H9 (cell line): ENCODE results near the gene NVL. TPM values are rescaled to one million over a fixed set of nuclear protein-coding genes. Genes with fewer than 3 reads are reported as not detected.

Experiments
- DNase-seq: peaks from one replicate; pipeline ENCODE4 v3.0.0-alpha.2; 2017
- H2AFZ ChIP-seq: one replicate; pipeline ENCODE4 v1.6.1; 2013; ENCODE audit warnings: mild to moderate bottlenecking, low read length, control low read depth, moderate library complexity
- H2AK5ac ChIP-seq: 2 replicates; pipeline ENCODE4 v1.6.1; 2013; ENCODE audit warnings: low read length, control low read depth, mixed read lengths; ENCODE audit not compliant: insufficient read length
- H2BK120ac ChIP-seq: one replicate; pipeline ENCODE4 v1.6.1; 2013; ENCODE audit warnings: low read depth, mild to moderate bottlenecking, low read length, control low read depth, inconsistent platforms; ENCODE audit not compliant: poor library complexity, severe bottlenecking
- H2BK12ac ChIP-seq: 2 replicates; pipeline ENCODE4 v1.6.1; 2013; ENCODE audit warnings: low read length, control low read depth, mixed read lengths, low read depth; ENCODE audit not compliant: insufficient read length
- H2BK15ac ChIP-seq: 2 replicates; pipeline ENCODE4 v1.6.1; 2013; ENCODE audit warnings: low read depth, low read length, control low read depth
- H2BK20ac ChIP-seq: one replicate; pipeline ENCODE4 v1.6.1; 2013; ENCODE audit warnings: low read depth, mild to moderate bottlenecking, low read length, control low read depth, inconsistent platforms; ENCODE audit not compliant: poor library complexity, severe bottlenecking
- H2BK5ac ChIP-seq: 2 replicates; pipeline ENCODE4 v1.6.1; 2013; ENCODE audit warnings: low read length, control low read depth, mixed read lengths; ENCODE audit not compliant: insufficient read length
- H3K14ac ChIP-seq: 2 replicates; pipeline ENCODE4 v1.6.1; 2013; ENCODE audit warnings: low read length, control low read depth; ENCODE audit not compliant: insufficient read depth
- H3K18ac ChIP-seq: 2 replicates; pipeline ENCODE4 v1.6.1; 2013; ENCODE audit warnings: low read depth, mild to moderate bottlenecking, mixed read lengths, low read length, control low read depth; ENCODE audit not compliant: insufficient read length
- H3K23ac ChIP-seq: 2 replicates; pipeline ENCODE4 v1.6.1; 2013; ENCODE audit warnings: low read length, control low read depth, mixed read lengths, low read depth; ENCODE audit not compliant: insufficient read length
- H3K23me2 ChIP-seq: 2 replicates; pipeline ENCODE4 v1.6.1; 2013; ENCODE audit warnings: low read depth, mild to moderate bottlenecking, mixed read lengths, low read length, control low read depth; ENCODE audit not compliant: insufficient read length, poor library complexity, severe bottlenecking
- H3K27ac ChIP-seq: 2 replicates; pipeline ENCODE4 v1.5.1; 2013; ENCODE audit warnings: low read length, control low read depth, mixed read lengths, low read depth; ENCODE audit not compliant: insufficient read length
- H3K27me3 ChIP-seq: 2 replicates; pipeline ENCODE4 v1.6.1; 2013; ENCODE audit warnings: low read length, control low read depth, inconsistent platforms; ENCODE audit not compliant: insufficient read depth
- H3K4ac ChIP-seq: 2 replicates; pipeline ENCODE4 v1.6.1; 2013; ENCODE audit warnings: low read depth, mild to moderate bottlenecking, control low read depth, inconsistent platforms, low read length, moderate library complexity
- H3K4me1 ChIP-seq: 2 replicates; pipeline ENCODE4 v1.6.1; 2013; ENCODE audit warnings: low read length, control low read depth, inconsistent platforms; ENCODE audit not compliant: insufficient read depth
- H3K4me2 ChIP-seq: 2 replicates; pipeline ENCODE4 v1.6.1; 2013; ENCODE audit warnings: low read length, control low read depth, mixed read lengths; ENCODE audit not compliant: insufficient read length, insufficient read depth
- H3K56ac ChIP-seq: 2 replicates; pipeline ENCODE4 v1.6.1; 2013; ENCODE audit warnings: low read depth, mild to moderate bottlenecking, mixed read lengths, low read length, control low read depth; ENCODE audit not compliant: insufficient read length
- H3K79me1 ChIP-seq: 2 replicates; pipeline ENCODE4 v1.6.1; 2013; ENCODE audit warnings: low read depth, mild to moderate bottlenecking, moderate library complexity, low read length, control low read depth, inconsistent platforms; ENCODE audit not compliant: insufficient read depth, poor library complexity, severe bottlenecking
- H3K79me2 ChIP-seq: 2 replicates; pipeline ENCODE4 v1.6.1; 2013; ENCODE audit warnings: low read length, control low read depth, inconsistent platforms; ENCODE audit not compliant: insufficient read depth
- H3K9ac ChIP-seq: 2 replicates; pipeline ENCODE4 v1.6.1; 2013; ENCODE audit warnings: low read length, control low read depth, mixed read lengths; ENCODE audit not compliant: insufficient read length; ENCODE audit errors: extremely low read depth
- H3K9me3 ChIP-seq: one replicate; pipeline ENCODE4 v1.6.1; 2013; ENCODE audit warnings: low read depth, low read length, inconsistent platforms; ENCODE audit not compliant: control insufficient read depth
- H3T11ph ChIP-seq: one replicate; pipeline ENCODE4 v1.6.1; 2013; ENCODE audit warnings: mild to moderate bottlenecking, low read length, control low read depth, inconsistent platforms
- H4K20me1 ChIP-seq: one replicate; pipeline ENCODE4 v1.6.1; 2013; ENCODE audit not compliant: control insufficient read depth, insufficient read length, insufficient read depth
- H4K5ac ChIP-seq: 2 replicates; pipeline ENCODE4 v1.6.1; 2013; ENCODE audit warnings: low read depth, mild to moderate bottlenecking, mixed read lengths, low read length, control low read depth; ENCODE audit not compliant: insufficient read length
- H4K8ac ChIP-seq: replicated peaks from 2 replicates; pipeline ENCODE4 v1.6.1; 2013; ENCODE audit warnings: low read length, control low read depth, mixed read lengths, low read depth; ENCODE audit not compliant: insufficient read length
- H4K91ac ChIP-seq: 2 replicates; pipeline ENCODE4 v1.6.1; 2013; ENCODE audit warnings: low read depth, mild to moderate bottlenecking, moderate library complexity, mixed read lengths, low read length, control low read depth; ENCODE audit not compliant: insufficient read length
- H3K27ac Mint-ChIP-seq, 3 experiments: 2 replicates in 2 of 3; 3 replicates in 1 of 3; pipeline ENCODE4 v1.8.0; 2020 to 2021; ENCODE audit warnings: mixed read lengths in 3 of 3, mild to moderate bottlenecking in 1 of 3, moderate library complexity in 1 of 3
- H3K27me3 Mint-ChIP-seq: 2 replicates; pipeline ENCODE4 v1.8.0; 2021; ENCODE audit warnings: low read depth, mild to moderate bottlenecking, moderate library complexity, mixed read lengths
- H3K36me3 Mint-ChIP-seq, 3 experiments: 2 replicates in 2 of 3; 3 replicates in 1 of 3; pipeline ENCODE4 v1.8.0; 2020 to 2021; ENCODE audit warnings: low read depth in 3 of 3, mixed read lengths in 3 of 3; ENCODE audit not compliant: insufficient read depth in 1 of 3
- H3K4me1 Mint-ChIP-seq, 2 experiments: 2 replicates each; pipeline ENCODE4 v1.8.0; 2020; ENCODE audit warnings: mixed read lengths in 2 of 2
- H3K4me3 Mint-ChIP-seq, 2 experiments: 2 replicates in 1 of 2; 3 replicates in 1 of 2; pipeline ENCODE4 v1.8.0; 2020 to 2021; ENCODE audit warnings: mild to moderate bottlenecking in 2 of 2, mixed read lengths in 2 of 2, moderate library complexity in 1 of 2
- H3K9me3 Mint-ChIP-seq, 2 experiments: 2 replicates in 1 of 2; 3 replicates in 1 of 2; pipeline ENCODE4 v1.8.0; 2020; ENCODE audit warnings: mild to moderate bottlenecking in 2 of 2, mixed read lengths in 2 of 2, moderate library complexity in 1 of 2
- WGBS: extraction: QIAGEN DNeasy Blood & Tissue Kit; methylation state at CpG from one replicate; pipeline ENCODE4 v1.1.7; 2013; ENCODE audit warnings: missing lambda C conversion rate, low lambda C conversion rate, mixed read lengths; ENCODE audit not compliant: insufficient read length; ENCODE audit errors: extremely low coverage; 5-methylcytosine and 5-hydroxymethylcytosine counted together
- total RNA-seq: library from RNA; stranded (reverse); gene quantifications from 2 replicates; pipeline ENCODE4 v1.2.1, GENCODE V29; 2021
- TF ChIP-seq, protein P1 (sequence below): fragments of 200-600 bp; sonication (generic); conservative IDR thresholded peaks from 3 replicates; pipeline ENCODE4 v1.8.0; 2021; ENCODE audit warnings: antibody characterized with exemption, mild to moderate bottlenecking

Gene NVL
- total RNA-seq, 1 experiment from 2014 or later, result 66.9 TPM

DNA sequence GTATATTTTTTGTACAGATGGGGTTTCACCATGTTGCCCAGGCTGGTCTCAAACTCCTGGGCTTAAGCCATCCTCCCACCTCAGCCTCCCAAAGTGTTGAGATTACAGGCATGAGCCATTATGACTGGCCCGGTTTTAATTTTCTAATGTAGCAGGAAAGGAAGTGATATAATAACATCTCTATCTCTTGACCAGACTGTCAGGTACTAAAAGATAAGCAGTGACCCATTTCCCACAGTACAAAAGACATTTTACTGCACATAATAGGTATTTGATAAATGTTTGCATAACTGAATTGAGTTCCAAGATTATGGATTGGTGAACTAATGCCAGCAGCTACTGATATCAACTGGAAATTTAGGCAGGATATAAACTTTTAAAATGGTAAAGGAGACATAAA, 4.0 kb downstream of the NVL start:
- Histone ChIP-seq H2BK12ac (no peak overlapping the region), H3K56ac (no peak overlapping the region), H3K4ac (no peak overlapping the region), H3K23me2 (peaks cover 9% of the 10 kb centered on the region), H4K91ac (no peak overlapping the region), H3K4me2 (no peak overlapping the region), H4K8ac (no peak overlapping the region), H2BK20ac (no peak overlapping the region), H3K14ac (no peak overlapping the region), H3K79me1 (peaks cover 11% of the 10 kb centered on the region), H3K27ac (no peak overlapping the region), H3T11ph (no peak overlapping the region), H4K5ac (no peak overlapping the region), H3K27me3 (no peaks in the 10 kb centered on the region), H4K20me1 (no peaks in the 10 kb centered on the region), H3K23ac (no peak overlapping the region), H3K79me2 (peaks cover 14% of the 10 kb centered on the region; the same call in 1 of the 2 replicates), H3K9me3 (no peaks in the 10 kb centered on the region), H3K18ac (no peak overlapping the region), H3K4me1 (no peaks in the 10 kb centered on the region), H2AFZ (no peak overlapping the region), H2AK5ac (no peak overlapping the region), H2BK15ac (no peak overlapping the region), H2BK120ac (no peak overlapping the region), H2BK5ac (no peak overlapping the region), H3K9ac (no peak overlapping the region)
- TF ChIP-seq, protein P1, sequence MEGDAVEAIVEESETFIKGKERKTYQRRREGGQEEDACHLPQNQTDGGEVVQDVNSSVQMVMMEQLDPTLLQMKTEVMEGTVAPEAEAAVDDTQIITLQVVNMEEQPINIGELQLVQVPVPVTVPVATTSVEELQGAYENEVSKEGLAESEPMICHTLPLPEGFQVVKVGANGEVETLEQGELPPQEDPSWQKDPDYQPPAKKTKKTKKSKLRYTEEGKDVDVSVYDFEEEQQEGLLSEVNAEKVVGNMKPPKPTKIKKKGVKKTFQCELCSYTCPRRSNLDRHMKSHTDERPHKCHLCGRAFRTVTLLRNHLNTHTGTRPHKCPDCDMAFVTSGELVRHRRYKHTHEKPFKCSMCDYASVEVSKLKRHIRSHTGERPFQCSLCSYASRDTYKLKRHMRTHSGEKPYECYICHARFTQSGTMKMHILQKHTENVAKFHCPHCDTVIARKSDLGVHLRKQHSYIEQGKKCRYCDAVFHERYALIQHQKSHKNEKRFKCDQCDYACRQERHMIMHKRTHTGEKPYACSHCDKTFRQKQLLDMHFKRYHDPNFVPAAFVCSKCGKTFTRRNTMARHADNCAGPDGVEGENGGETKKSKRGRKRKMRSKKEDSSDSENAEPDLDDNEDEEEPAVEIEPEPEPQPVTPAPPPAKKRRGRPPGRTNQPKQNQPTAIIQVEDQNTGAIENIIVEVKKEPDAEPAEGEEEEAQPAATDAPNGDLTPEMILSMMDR, result no peak
- peaks cover 3 to 24% (median 15%) of the 10 kb centered on the region in 3 experiments; a peak in 5 of 7 replicates for H3K36me3 Mint-ChIP-seq
- WGBS, result no CpG with 5 or more reads among the region's 1 CpG
- H3K4me1 Mint-ChIP-seq, result peaks cover 11 to 20% of the 10 kb centered on the region in 2 experiments; a peak in 3 of 4 replicates
- H3K9me3 Mint-ChIP-seq, result no peaks in the 10 kb centered on the region
- H3K27me3 Mint-ChIP-seq, result no peaks in the 10 kb centered on the region
- H3K4me3 Mint-ChIP-seq, result no peak overlapping the region
- DNase-seq, result no peak
- no peak overlapping the region for H3K27ac Mint-ChIP-seq
